Activated T-cell treated with anti-CD3 and anti-CD28 coated beads, Interleukin-2, amount 50 U/mL, for 24 hours (primary cell): Measurements from ENCODE around the gene ROCK1.

Source experiments
- DNase-seq: peaks from one replicate; pipeline ENCODE4 v3.0.0-alpha.2; 2020
- H3K27ac Mint-ChIP-seq: 2 replicates; pipeline ENCODE4 v1.8.0; 2020; ENCODE audit warnings: mild to moderate bottlenecking, mixed read lengths
- H3K27me3 Mint-ChIP-seq: 2 replicates; pipeline ENCODE4 v1.8.0; 2020; ENCODE audit warnings: mixed read lengths
- H3K36me3 Mint-ChIP-seq: 2 replicates; pipeline ENCODE4 v1.8.0; 2020; ENCODE audit warnings: low read depth, mixed read lengths
- H3K4me1 Mint-ChIP-seq: 2 replicates; pipeline ENCODE4 v1.8.0; 2020; ENCODE audit warnings: low read depth, mixed read lengths
- H3K4me3 Mint-ChIP-seq: 2 replicates; pipeline ENCODE4 v1.8.0; 2020; ENCODE audit warnings: mild to moderate bottlenecking, moderate library complexity, mixed read lengths
- H3K9me3 Mint-ChIP-seq: 2 replicates; pipeline ENCODE4 v1.8.0; 2020; ENCODE audit warnings: mixed read lengths

The ROCK1 gene

DNA sequence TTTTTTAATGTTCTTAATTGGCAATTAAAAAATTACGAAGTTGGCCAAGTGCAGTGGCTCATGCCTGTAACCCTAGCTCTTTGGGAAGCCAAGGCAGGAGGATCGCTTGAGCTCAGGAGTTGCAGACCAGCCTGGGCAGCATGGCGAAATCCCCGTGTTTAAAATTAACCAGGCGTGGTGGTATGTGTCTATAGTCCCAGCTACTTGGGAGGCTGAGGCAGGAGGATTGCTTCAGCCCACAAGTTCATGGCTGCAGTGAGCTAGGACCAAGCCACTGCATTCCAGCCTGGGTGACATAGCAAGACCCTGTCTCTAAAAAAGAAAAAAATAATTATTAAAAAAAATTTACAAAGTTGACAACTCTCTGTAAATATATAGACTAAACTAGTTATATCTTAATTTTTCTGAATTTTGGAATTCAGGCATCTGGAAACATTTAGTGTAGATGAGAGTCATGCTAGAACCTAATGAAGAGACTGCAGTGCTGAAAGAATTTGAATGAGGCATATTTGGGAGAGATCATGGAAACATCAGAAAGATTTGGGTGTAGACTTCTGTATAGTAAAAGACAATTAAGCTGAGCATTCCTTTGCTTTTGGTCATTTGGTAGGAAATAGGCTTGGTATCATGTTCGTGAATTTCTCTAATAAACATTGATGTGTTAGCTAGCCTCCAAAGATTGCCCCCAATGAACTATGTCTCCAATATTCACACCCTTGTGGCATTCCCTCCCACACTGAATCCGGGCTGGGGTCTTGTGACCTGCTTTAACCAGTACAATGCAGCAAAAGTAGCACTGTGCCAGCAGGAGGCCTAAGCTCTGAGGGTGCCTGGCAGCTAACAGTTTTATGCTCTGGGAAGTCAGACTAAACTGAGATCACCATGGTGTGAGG, 4.2 kb upstream of the ROCK1 start:
- Mint-ChIP-seq H3K36me3 (peaks cover 10% of the 10 kb centered on the region), H3K9me3 (no peaks in the 10 kb centered on the region), H3K27me3 (no peaks in the 10 kb centered on the region), H3K4me1 (peaks cover 16% of the 10 kb centered on the region), H3K27ac (no peak overlapping the region), H3K4me3 (no peak overlapping the region)
- DNase-seq = no peak

DNA sequence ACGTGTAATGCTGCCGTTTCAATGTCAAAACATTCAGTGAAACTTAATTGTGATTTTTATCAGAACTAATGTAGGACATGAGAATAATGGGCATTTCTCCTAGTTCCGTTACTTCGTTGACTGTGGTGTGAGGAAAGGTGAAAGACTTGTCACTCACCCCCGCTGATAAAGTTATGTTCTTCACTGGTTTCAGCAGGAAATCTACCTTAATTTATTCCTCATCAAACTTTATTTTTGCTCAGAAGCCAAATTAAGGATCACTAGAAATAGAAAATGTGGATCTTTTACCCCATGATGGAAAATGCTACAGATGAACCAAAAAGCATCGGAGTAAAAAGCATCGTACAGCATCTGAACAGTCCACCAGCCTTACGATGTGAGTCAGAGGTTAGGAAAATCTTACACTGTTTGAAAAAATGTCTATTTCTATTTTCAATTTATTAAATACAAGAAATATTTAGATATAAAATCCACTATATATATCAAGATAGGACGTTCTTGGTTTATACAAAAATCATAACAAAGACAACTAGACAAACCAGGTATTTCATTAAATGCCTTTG, 1.0 kb upstream of the ROCK1 start:
- Mint-ChIP-seq H3K4me3 (no peak overlapping the region), H3K27ac (peak overlapping the region; percentile 92), H3K27me3 (no peaks in the 10 kb centered on the region), H3K4me1 (peaks cover 13% of the 10 kb centered on the region), H3K9me3 (no peaks in the 10 kb centered on the region), H3K36me3 (peaks cover 17% of the 10 kb centered on the region)
- DNase-seq = no peak

DNA sequence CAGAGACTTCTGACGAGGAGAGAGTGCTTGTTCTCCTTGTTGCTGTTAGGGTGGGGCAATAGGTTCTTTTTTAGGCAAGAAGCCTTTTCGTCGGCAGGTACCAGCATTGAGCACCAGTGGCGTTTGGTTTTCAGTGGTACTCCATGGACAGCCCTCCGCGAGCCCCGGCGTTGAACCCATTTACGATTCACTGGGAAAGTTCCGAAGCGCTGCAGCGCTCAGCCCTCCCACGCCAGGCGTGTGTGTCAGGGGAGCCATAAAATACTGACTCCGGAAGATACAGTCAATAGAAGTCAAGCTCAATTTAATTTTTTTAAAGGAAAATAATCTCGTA, 494 bp upstream of the ROCK1 start:
- DNase-seq = no peak
- Mint-ChIP-seq H3K27me3 (no peaks in the 10 kb centered on the region), H3K4me3 (no peak overlapping the region), H3K36me3 (peaks cover 21% of the 10 kb centered on the region), H3K4me1 (peaks cover 8% of the 10 kb centered on the region), H3K9me3 (no peaks in the 10 kb centered on the region), H3K27ac (peak overlapping the region; percentile 92)

DNA sequence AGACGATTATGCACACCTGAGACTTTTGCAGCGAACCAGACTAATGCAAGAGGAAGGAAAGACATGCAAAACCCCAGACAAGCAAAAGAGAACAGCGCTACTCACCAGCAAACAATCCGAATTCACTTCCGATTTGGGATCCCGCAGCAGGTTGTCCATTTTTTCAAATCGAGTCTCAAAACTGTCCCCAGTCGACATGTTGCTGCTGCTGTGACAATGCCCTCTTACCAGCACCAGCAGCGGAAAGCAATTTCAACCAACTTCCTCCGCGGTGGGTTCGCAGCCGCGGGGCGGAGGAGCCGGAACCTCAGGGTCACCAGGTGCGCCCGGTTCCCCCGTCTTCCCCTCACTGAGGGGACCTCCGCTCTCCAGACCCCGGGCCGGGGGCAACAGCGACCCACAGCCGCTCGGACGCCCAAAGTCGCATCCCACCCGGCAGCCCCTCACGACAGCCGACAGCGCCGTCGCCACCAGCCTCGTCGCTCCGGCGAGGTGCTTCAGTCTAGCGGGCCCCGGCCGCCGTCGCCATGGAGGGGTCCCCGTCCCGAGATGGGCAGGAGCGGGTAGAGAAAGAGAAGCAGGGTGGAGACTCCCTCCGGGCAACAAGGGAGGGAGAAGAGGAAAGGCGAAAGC, 784 bp downstream of the ROCK1 start:
- Mint-ChIP-seq H3K9me3 (no peaks in the 10 kb centered on the region), H3K27ac (peak overlapping the region; percentile 96), H3K27me3 (no peaks in the 10 kb centered on the region), H3K4me1 (peaks cover 6% of the 10 kb centered on the region), H3K4me3 (no peak overlapping the region), H3K36me3 (peaks cover 23% of the 10 kb centered on the region)
- DNase-seq = peak; percentile 77

DNA sequence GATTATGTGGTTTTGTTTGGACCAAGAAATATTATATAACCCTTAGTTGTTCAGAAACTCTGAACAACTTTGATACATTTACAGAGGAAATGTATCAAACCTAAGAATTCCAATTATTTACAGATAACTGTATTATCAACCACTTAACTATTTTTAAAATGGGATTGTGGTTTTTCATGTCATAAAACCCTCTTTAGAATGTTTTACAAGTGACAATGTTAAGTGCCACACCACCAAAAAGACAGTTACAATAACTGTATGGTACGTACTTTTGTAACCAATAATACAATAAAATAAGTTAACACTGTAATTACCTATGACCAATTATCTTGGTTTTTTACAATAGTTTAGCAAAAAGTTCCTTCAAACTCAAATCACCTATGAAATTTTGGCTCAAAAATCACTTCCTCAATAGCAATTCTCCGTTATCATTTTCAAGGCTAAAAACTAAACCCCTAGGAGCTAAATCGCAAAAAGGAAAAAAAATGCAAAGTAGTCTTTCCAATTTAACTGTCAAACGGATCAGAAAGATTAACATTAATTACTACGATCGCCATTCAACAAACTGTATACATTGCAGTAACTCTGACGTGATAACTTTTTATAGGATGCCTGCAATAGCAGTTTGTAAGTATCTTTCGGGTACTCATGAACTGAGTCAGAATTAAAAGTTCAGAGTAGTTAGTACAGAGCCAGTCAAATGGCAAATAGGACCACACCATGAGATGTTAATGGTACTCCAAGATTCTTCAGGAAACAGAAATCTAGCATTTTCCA, 1.5 kb downstream of the ROCK1 start:
- H3K4me3 Mint-ChIP-seq = no peak overlapping the region

DNA sequence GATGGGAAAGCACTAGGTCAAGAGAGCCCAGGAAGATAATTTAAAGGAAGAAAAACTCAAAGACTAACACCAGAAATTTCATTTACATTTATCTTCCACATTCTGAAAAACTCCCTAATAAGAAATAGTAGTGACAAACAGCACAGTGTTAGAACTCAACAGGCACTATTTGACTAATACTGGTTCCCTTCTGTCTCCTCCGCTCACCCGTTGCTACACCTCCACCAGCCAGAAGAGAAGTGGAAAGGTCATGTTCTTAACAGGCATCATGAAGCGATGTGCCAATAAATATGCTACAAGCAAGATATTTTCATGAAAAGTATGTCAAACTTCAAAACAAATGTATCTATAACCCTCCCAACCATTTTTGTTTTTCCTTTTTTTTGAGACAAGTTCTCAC, 5.7 kb downstream of the ROCK1 start:
- peaks cover 21% of the 10 kb centered on the region for H3K36me3 Mint-ChIP-seq
- H3K27me3 Mint-ChIP-seq = no peaks in the 10 kb centered on the region
- H3K9me3 Mint-ChIP-seq = no peaks in the 10 kb centered on the region
- H3K27ac Mint-ChIP-seq = no peak overlapping the region
- no peak for DNase-seq
- peaks cover 26% of the 10 kb centered on the region for H3K4me1 Mint-ChIP-seq
- peak overlapping the region; percentile 26 for H3K4me3 Mint-ChIP-seq

More for the DNA sequence above, 1.5 kb downstream of the ROCK1 start:
- H3K27ac Mint-ChIP-seq = peak overlapping the region; percentile 96
- H3K36me3 Mint-ChIP-seq = peaks cover 23% of the 10 kb centered on the region
- H3K4me1 Mint-ChIP-seq = peaks cover 6% of the 10 kb centered on the region
- no peaks in the 10 kb centered on the region for H3K9me3 Mint-ChIP-seq
- no peak for DNase-seq
- no peaks in the 10 kb centered on the region for H3K27me3 Mint-ChIP-seq

DNA sequence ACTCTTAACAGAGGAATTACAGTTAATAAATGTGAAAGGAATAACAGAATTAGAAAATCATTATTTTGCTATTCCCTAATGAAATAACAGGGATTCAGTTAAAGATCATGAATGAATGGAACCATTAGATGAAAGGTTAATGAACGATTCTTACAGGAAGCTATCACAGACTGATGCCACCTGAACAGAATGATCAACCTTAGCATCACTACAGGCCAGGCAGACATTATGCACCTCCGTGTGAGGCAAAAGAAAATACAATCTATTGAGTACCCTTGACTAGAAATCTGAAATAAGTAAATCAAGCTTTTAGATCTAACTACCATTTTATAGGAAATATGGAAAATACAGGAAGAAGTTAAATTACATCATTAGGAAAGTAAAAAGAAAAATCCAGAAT, 10.4 kb downstream of the ROCK1 start:
- no peaks in the 10 kb centered on the region for H3K9me3 Mint-ChIP-seq
- no peaks in the 10 kb centered on the region for H3K27me3 Mint-ChIP-seq
- peaks cover 72% of the 10 kb centered on the region for H3K4me1 Mint-ChIP-seq
- peaks cover 10% of the 10 kb centered on the region for H3K36me3 Mint-ChIP-seq
- no peak for DNase-seq
- H3K27ac Mint-ChIP-seq = no peak overlapping the region
- H3K4me3 Mint-ChIP-seq = no peak overlapping the region

DNA sequence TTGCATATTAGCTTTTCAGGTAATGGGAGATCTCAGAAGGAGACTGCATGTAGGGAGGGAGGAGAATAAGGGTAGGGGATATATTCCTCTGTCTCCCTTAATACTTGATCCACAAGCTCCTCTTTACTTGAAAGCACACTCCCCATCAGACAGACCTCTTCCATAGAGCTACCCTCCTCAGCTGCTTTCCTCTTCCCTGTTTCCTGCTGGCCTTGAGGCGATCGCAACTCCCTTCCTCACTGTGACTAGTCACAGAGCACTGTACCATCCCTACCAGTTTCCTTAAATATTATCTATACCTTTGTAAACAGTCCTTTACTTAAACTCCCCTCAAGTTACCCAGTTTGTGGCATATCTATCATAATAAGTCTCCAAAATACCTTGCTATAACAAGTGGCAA, 10.9 kb downstream of the ROCK1 start:
- peaks cover 72% of the 10 kb centered on the region for H3K4me1 Mint-ChIP-seq
- no peaks in the 10 kb centered on the region for H3K27me3 Mint-ChIP-seq
- DNase-seq = no peak
- H3K9me3 Mint-ChIP-seq = no peaks in the 10 kb centered on the region
- no peak overlapping the region for H3K4me3 Mint-ChIP-seq
- peaks cover 10% of the 10 kb centered on the region for H3K36me3 Mint-ChIP-seq
- H3K27ac Mint-ChIP-seq = no peak overlapping the region

DNA sequence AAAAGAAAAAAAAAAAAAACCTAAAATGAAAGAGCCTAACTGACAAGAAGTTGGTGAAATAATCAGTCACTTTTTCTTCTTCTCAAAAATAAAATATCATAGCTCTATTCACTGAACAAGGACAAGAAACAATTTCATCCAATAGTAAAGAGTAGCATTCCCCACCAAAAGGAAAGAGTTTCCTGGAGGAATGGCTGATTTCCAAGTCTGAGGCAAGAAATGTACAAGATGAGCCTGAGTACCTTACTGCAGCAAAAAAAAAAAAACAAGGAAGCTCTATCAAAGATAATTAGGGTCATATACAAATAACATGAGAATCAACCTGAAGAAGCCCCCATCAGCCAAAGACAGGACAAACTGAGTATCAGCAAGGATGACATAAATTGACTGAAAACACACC, 11.5 kb downstream of the ROCK1 start:
- peaks cover 14% of the 10 kb centered on the region for H3K36me3 Mint-ChIP-seq
- H3K9me3 Mint-ChIP-seq = peaks cover 4% of the 10 kb centered on the region
- H3K27me3 Mint-ChIP-seq = no peaks in the 10 kb centered on the region
- no peak overlapping the region for H3K27ac Mint-ChIP-seq
- H3K4me3 Mint-ChIP-seq = no peak overlapping the region
- H3K4me1 Mint-ChIP-seq = peaks cover 76% of the 10 kb centered on the region
- no peak for DNase-seq

DNA sequence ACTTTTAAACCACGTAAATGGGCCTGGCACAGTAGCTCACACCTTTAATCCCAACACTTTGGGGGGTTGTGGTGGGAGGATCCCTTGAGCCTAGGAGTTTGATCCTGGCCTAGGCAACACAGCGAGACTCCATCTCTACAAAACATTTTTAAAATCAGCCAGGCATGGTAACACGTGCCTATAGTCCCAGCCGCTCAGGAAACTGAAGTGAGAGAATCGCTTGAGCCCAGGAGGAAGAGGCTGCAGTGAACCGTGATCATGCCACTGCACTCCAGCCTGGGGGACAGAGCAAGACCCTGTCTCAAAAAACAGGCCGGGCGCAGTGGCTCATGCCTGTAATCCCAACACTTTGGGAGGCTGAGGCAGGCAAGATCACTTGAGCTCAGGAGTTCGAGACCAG, 12.2 kb downstream of the ROCK1 start:
- no peak for DNase-seq
- Mint-ChIP-seq H3K4me3 (no peak overlapping the region), H3K27me3 (no peaks in the 10 kb centered on the region), H3K4me1 (peaks cover 75% of the 10 kb centered on the region), H3K9me3 (peaks cover 5% of the 10 kb centered on the region), H3K27ac (peak overlapping the region; percentile 14), H3K36me3 (peaks cover 16% of the 10 kb centered on the region)

DNA sequence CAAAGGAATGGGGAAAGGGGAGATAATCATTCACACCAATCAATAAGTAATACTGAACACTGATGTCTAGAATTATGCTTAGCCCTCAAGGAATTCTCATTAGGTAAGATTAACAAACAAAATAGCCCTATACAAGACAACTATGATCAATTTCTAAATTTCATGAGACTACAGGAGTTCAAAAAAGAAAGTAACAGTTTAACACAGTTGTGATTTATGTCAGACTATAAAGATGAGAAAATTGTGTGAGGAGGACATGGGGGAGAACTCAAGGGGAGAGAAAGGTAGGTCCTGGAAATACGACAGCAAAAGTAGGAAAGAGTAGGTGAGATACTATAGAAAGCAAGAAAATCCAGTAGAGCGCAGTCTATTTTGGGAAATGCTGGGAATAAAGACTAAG, 14.9 kb downstream of the ROCK1 start:
- Mint-ChIP-seq H3K4me3 (no peak overlapping the region), H3K9me3 (peaks cover 7% of the 10 kb centered on the region), H3K36me3 (peaks cover 25% of the 10 kb centered on the region), H3K27ac (no peak overlapping the region), H3K4me1 (peaks cover 77% of the 10 kb centered on the region), H3K27me3 (no peaks in the 10 kb centered on the region)
- DNase-seq = no peak

DNA sequence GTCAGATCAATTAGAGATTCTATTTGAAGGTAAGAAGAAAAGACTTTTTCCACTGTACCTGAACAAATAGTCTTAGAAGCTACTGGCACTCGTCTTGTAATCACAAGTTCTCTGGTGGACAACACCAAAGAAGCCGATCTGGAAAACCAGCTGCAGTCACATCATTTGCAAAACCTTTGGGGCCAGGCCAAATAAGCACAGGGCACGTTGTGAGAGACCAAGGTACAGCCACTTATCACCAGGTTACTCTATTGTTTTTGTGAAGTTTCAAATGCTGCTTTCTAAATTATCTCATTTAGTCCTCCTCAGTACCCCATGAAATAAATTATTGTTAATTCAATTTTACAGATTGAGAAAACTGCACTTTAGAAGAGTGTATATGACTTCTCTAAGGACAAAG, 18.5 kb downstream of the ROCK1 start:
- DNase-seq = no peak
- H3K4me1 Mint-ChIP-seq = peaks cover 67% of the 10 kb centered on the region
- H3K27ac Mint-ChIP-seq = no peak overlapping the region
- peaks cover 31% of the 10 kb centered on the region for H3K36me3 Mint-ChIP-seq
- H3K9me3 Mint-ChIP-seq = peaks cover 9% of the 10 kb centered on the region
- H3K27me3 Mint-ChIP-seq = no peaks in the 10 kb centered on the region
- H3K4me3 Mint-ChIP-seq = no peak overlapping the region

DNA sequence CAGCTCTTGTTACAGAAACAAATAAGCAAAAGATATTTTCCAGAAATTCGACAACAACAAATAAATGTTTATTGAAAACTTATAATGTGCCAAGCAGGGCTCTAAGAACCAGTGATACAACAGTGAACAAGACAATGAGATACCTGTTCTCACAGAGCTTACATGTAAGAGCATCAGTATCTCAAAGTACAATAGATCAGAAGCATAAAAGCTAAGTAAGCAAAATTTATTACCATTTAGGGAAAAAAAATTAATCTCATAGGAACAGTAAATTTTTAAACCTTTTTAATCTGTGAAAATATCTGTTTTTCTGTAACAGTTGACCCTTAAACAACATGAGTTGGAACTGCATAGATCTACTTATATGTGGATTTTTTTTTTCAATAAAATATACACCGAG, 20.9 kb downstream of the ROCK1 start:
- DNase-seq = no peak
- Mint-ChIP-seq H3K27ac (no peak overlapping the region), H3K4me3 (no peak overlapping the region), H3K36me3 (peaks cover 42% of the 10 kb centered on the region), H3K4me1 (peaks cover 65% of the 10 kb centered on the region), H3K27me3 (no peaks in the 10 kb centered on the region), H3K9me3 (peaks cover 9% of the 10 kb centered on the region)

DNA sequence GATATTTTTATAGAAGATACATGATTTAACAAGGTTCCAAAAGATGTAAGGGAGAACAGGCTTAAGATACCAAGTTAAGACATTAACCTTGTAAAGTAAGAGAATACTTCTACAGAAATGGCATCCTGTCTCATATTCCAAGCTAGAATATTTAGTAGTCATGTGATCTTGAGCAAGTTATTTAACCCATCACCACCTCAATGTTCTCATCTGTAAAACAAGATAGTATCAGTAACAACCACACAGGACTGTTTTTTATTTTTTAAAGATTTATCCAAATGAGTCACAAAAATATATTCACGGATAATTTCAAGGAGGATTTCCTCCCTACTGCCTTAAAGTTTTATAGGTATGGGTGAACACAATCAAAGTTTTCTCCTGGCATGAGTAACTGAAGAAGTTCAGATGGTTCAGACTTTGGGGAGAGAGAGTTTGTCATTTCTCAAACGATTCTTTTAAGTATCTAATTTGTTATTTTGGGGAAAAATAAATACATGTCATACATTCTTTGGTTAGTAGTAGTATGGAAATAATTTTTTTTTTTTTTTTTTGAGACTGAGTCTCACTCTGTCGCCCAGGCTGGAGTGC, 25.9 kb downstream of the ROCK1 start:
- DNase-seq = no peak
- Mint-ChIP-seq H3K9me3 (peaks cover 12% of the 10 kb centered on the region), H3K4me3 (no peak overlapping the region), H3K36me3 (peaks cover 55% of the 10 kb centered on the region), H3K4me1 (peaks cover 80% of the 10 kb centered on the region), H3K27ac (no peak overlapping the region), H3K27me3 (no peaks in the 10 kb centered on the region)
